Endothelial cell of umbilical vein (primary cell): Measurements from ENCODE around the gene NR1D1. TPM values are rescaled to one million over a fixed set of nuclear protein-coding genes. Genes with fewer than 3 reads are reported as not detected.

Experiments
- BruUV-seq: library from RNA; stranded (reverse); fragments of 400-500 nt; replicated peaks from 2 replicates; lab custom pipeline; 2021; lab: Mats Ljungman, UMichigan
- CTCF ChIA-PET: fragments of 300-600, 350-600 bp; sonication (Branson Sonifier 250); formaldehyde crosslinking; loops from one replicate; lab custom pipeline; 2021; ENCODE audit warnings: antibody characterized with exemption, inconsistent platforms; lab: Charles Lee
- POLR2A ChIA-PET: fragments of 300-600, 350-600 bp; sonication (Branson Sonifier 250); formaldehyde crosslinking; loops from one replicate; lab custom pipeline; 2021; ENCODE audit warnings: antibody characterized with exemption, inconsistent platforms; lab: Charles Lee
- DNase-seq: peaks from one replicate; pipeline ENCODE4 v3.0.0-alpha.2; 2011; ENCODE audit warnings: low read depth, low spot score
- FAIRE-seq: peaks from 2 replicates; lab custom pipeline; 2011; peaks lifted over from hg19 to GRCh38; lab: Jason Lieb, UNC
- H2AFZ ChIP-seq: 2 replicates; pipeline ENCODE4 v1.6.0; 2012; ENCODE audit warnings: low read depth, low read length, control low read depth, inconsistent platforms
- H3K27ac ChIP-seq: 2 replicates; pipeline ENCODE4 v1.5.1; 2011; ENCODE audit warnings: low read depth, mild to moderate bottlenecking, control low read depth, low read length, moderate library complexity; ENCODE audit not compliant: insufficient read depth
- H3K27me3 ChIP-seq, 2 experiments: 2 replicates each; pipeline versions ENCODE4 v1.6.0 to v1.6.1; 2011; ENCODE audit warnings: low read length in 2 of 2, mixed read lengths in 1 of 2; ENCODE audit not compliant: control insufficient read depth in 2 of 2, insufficient read depth in 2 of 2
- H3K36me3 ChIP-seq, 2 experiments: 2 replicates in 1 of 2; 3 replicates in 1 of 2; pipeline ENCODE4 v1.5.1; 2011; ENCODE audit warnings: low read length in 2 of 2, mild to moderate bottlenecking in 1 of 2, moderate library complexity in 1 of 2; ENCODE audit not compliant: control insufficient read depth in 2 of 2, insufficient read depth in 2 of 2; ENCODE audit errors: extremely low read depth in 1 of 2
- H3K4me1 ChIP-seq: 3 replicates; pipeline ENCODE4 v1.5.1; 2011; ENCODE audit warnings: mild to moderate bottlenecking, low read length; ENCODE audit not compliant: control insufficient read depth, insufficient read depth; ENCODE audit errors: extremely low read depth
- H3K4me2 ChIP-seq: 2 replicates; pipeline ENCODE4 v1.6.1; 2011; ENCODE audit warnings: low read length, control low read depth, mixed read lengths; ENCODE audit not compliant: insufficient read depth
- H3K4me3 ChIP-seq, 3 experiments: fragments of 200-600 bp in 1 of 3; sonication (generic), shearing (Covaris generic) in 1 of 3; replicated peaks in 1 of 3; 2 replicates each; pipeline ENCODE4 v1.5.1; 2011 to 2016; ENCODE audit warnings: control low read depth in 3 of 3, low read length in 3 of 3, mild to moderate bottlenecking in 2 of 3, inconsistent platforms in 1 of 3, low read depth in 1 of 3, moderate library complexity in 1 of 3; ENCODE audit not compliant: insufficient read depth in 1 of 3
- H3K79me2 ChIP-seq: 2 replicates; pipeline ENCODE4 v1.6.0; 2012; ENCODE audit warnings: low read length, inconsistent platforms; ENCODE audit not compliant: control insufficient read depth, insufficient read depth
- H3K9ac ChIP-seq: replicated peaks from 2 replicates; pipeline ENCODE3; 2011; ENCODE audit warnings: low read length, control low read depth; ENCODE audit not compliant: insufficient read depth; ENCODE audit errors: extremely low read depth
- H3K9me1 ChIP-seq: replicated peaks from 3 replicates; pipeline ENCODE4 v1.6.0; 2011; ENCODE audit warnings: mild to moderate bottlenecking, low read length; ENCODE audit not compliant: control insufficient read depth, insufficient read depth; ENCODE audit errors: extremely low read depth
- H3K9me3 ChIP-seq: replicated peaks from 2 replicates; pipeline ENCODE4 v1.5.1; 2012; ENCODE audit warnings: low read length, inconsistent platforms; ENCODE audit not compliant: control insufficient read depth, insufficient read depth
- H4K20me1 ChIP-seq: replicated peaks from 2 replicates; pipeline ENCODE3; 2011; ENCODE audit warnings: mild to moderate bottlenecking, low read length; ENCODE audit not compliant: control insufficient read depth, insufficient read depth; ENCODE audit errors: extremely low read depth
- CTCF ChIP-seq, 2 donors: IDR thresholded peaks; 1 replicate in 1 of 2; 2 replicates in 1 of 2; pipeline ENCODE4 v1.5.1; 2011; ENCODE audit warnings: low read length in 2 of 2, mild to moderate bottlenecking in 2 of 2, moderate library complexity in 2 of 2, control low read depth in 1 of 2, inconsistent platforms in 1 of 2, low read depth in 1 of 2; ENCODE audit not compliant: insufficient read depth in 1 of 2; ENCODE audit errors: extremely low read depth in 1 of 2
- EZH2 ChIP-seq: IDR thresholded peaks from 2 replicates; pipeline ENCODE4 v1.6.1; 2012; ENCODE audit warnings: borderline replicate concordance, low read depth, mild to moderate bottlenecking, moderate library complexity, low read length, inconsistent platforms; ENCODE audit not compliant: severe bottlenecking
- FOS ChIP-seq: IDR thresholded peaks from 2 replicates; pipeline ENCODE4 v1.6.1; 2011; ENCODE audit warnings: mild to moderate bottlenecking, low read length, moderate library complexity, borderline replicate concordance; ENCODE audit not compliant: insufficient read depth
- GATA2 ChIP-seq: IDR thresholded peaks from 2 replicates; pipeline ENCODE4 v1.7.0; 2011; ENCODE audit warnings: low read depth, mild to moderate bottlenecking, moderate library complexity, mixed read lengths, low read length; ENCODE audit not compliant: insufficient read length, insufficient read depth
- JUN ChIP-seq: IDR thresholded peaks from 2 replicates; pipeline ENCODE4 v1.6.1; 2011; ENCODE audit warnings: borderline replicate concordance, low read depth; ENCODE audit not compliant: insufficient read length, insufficient read depth
- MAX ChIP-seq: IDR thresholded peaks from 2 replicates; pipeline ENCODE4 v1.6.1; 2011; ENCODE audit not compliant: insufficient read depth, insufficient read length
- MYC ChIP-seq: IDR thresholded peaks from one replicate; pipeline ENCODE4 v1.6.1; 2011; ENCODE audit warnings: mild to moderate bottlenecking, low read depth, low read length
- POLR2A ChIP-seq: IDR thresholded peaks from 2 replicates; pipeline ENCODE4 v1.6.1; 2012; ENCODE audit warnings: low read depth, mild to moderate bottlenecking, control low read depth, low read length
- POLR2AphosphoS5 ChIP-seq: IDR thresholded peaks from 2 replicates; pipeline ENCODE4 v1.6.1; 2012; ENCODE audit warnings: low read depth, mild to moderate bottlenecking, control low read depth, low read length, moderate library complexity; ENCODE audit not compliant: insufficient read depth
- dilution Hi-C: fragments of 300-500 bp; cut with MboI; formaldehyde crosslinking; loops from one replicate; pipeline ENCODE4 v1.15.0; 2019; ENCODE audit warnings: low sequenced_read_pairs; ENCODE audit not compliant: extremely low pct_ligation_motif_present
- intact Hi-C: fragments of 100-400 bp; cut with micrococcal nuclease; formaldehyde crosslinking; loops from one replicate; pipeline ENCODE4 v1.10.0; 2022
- polyA plus RNA-seq, 4 experiments: library from polyadenylated mRNA; depleted of rRNA in 3 of 4; stranded (reverse) in 3 of 4; unstranded in 1 of 4; fragments of >200 nt; gene quantifications; 2 replicates each; pipeline versions ENCODE4 v1.2.1 to v1.2.3, GENCODE V29; 2011 to 2012; ENCODE audit warnings: missing spikeins in 1 of 4
- total RNA-seq: library from RNA; stranded (reverse); gene quantifications from 2 replicates; pipeline ENCODE4 v1.2.3, GENCODE V29; 2021

NR1D1 gene
- total and polyA plus RNA-seq, 2 donors (not counting 3 experiments of a cell fraction or from before 2014, with no cell fraction given): 2.5 to 5.2 TPM

DNA sequence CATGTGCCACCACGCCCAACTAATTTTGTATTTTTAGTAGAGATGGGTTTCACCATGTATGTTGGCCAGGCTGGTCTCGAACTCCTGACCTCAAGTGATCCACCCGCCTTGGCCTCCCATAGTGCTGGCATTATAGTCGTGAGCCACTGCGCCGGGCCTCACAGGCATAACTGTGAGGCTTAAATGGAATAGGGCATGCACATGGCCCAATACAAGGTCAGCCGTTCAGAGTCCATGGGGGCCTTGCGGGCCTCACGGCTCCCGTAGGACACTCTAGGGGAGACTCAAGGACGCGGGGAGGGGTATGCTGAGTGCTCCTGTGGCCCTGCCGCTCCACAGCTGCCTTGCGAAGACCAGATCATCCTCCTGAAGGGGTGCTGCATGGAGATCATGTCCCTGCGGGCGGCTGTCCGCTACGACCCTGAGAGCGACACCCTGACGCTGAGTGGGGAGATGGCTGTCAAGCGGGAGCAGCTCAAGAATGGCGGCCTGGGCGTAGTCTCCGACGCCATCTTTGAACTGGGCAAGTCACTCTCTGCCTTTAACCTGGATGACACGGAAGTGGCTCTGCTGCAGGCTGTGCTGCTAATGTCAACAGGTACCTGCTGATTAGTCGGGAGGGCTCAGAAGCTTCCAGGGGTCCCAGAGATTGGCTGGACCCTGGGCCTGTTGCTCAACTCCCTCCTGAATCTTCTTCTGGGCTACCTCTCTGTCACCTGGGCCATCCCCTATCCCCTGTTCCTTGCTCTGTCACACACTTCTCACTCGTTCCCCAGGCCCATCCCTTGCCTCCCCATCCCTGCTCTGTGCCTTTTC lies 12.3 kb downstream of the NR1D1 start:
- intact Hi-C loops: loop anchor here (2.0 kb wide), 1 partner anchor 25 kb away; the partner anchor contains the start of gene THRA
- CTCF ChIA-PET: interaction anchor here (0.8 to 2.8 kb wide), 2 partner anchors 23 to 53 kb away, joined by 4 to 8 read pairs; no protein-coding TSS in a partner anchor

More for the DNA sequence above, 12.3 kb downstream of the NR1D1 start:
- Histone ChIP-seq H3K4me2 (no peak overlapping the region), H3K9me1 (no peaks in the 10 kb centered on the region), H2AFZ (no peak overlapping the region), H3K79me2 (no peaks in the 10 kb centered on the region), H3K27me3 (no peaks in the 10 kb centered on the region), H3K4me1 (no peaks in the 10 kb centered on the region), H4K20me1 (no peaks in the 10 kb centered on the region), H3K9me3 (no peaks in the 10 kb centered on the region), H3K9ac (no peak overlapping the region), H3K36me3 (peaks cover 0 to 40% of the 10 kb centered on the region in 2 experiments), H3K4me3 (no peak overlapping the region), H3K27ac (no peak overlapping the region)
- POLR2A ChIA-PET: no interaction called here
- TF ChIP-seq POLR2A (no peak), GATA2 (no peak), POLR2AphosphoS5 (no peak), FOS (no peak), MAX (no peak), CTCF (IDR thresholded peaks at IDR 0.05; ENCODE audit: extremely low read depth in 1 of 2, insufficient read depth in 1 of 2, low read depth in 1 of 2, low read length in 2 of 2) (no peak), JUN (no peak), MYC (no peak), EZH2 (no peak)
- FAIRE-seq: no peak
- dilution Hi-C loops: no loop called here
- no peak for DNase-seq
- BruUV-seq: no TSS peak
